IPS DF 6.9 (cell line): ENCODE measurements around the gene PEF1.

Experiments
- DNase-seq: peaks from one replicate; pipeline ENCODE4 v3.0.0-alpha.2; 2013; ENCODE audit warnings: low read depth, low spot score
- H3K27ac ChIP-seq: one replicate; pipeline ENCODE4 v1.5.1; 2013; ENCODE audit warnings: low read length, control low read depth
- H3K27me3 ChIP-seq: 2 replicates; pipeline ENCODE4 v1.6.1; 2013; ENCODE audit warnings: mild to moderate bottlenecking, low read length; ENCODE audit not compliant: control insufficient read depth, insufficient read depth
- H3K36me3 ChIP-seq: 2 replicates; pipeline ENCODE4 v1.6.1; 2013; ENCODE audit warnings: low read length; ENCODE audit not compliant: control insufficient read depth, insufficient read depth
- H3K4me1 ChIP-seq: 2 replicates; pipeline ENCODE4 v1.6.1; 2013; ENCODE audit warnings: low read length; ENCODE audit not compliant: control insufficient read depth, insufficient read depth
- H3K4me3 ChIP-seq: 2 replicates; pipeline ENCODE4 v1.5.1; 2013; ENCODE audit warnings: mild to moderate bottlenecking, low read length
- H3K9me3 ChIP-seq: 2 replicates; pipeline ENCODE4 v1.6.1; 2013; ENCODE audit warnings: low read length, inconsistent platforms; ENCODE audit not compliant: control insufficient read depth, insufficient read depth
- WGBS: extraction: QIAGEN DNeasy Blood & Tissue Kit; methylation state at CpG from one replicate; pipeline ENCODE4 v1.1.7; 2013; ENCODE audit warnings: mixed read lengths, missing lambda C conversion rate; ENCODE audit not compliant: insufficient read length, insufficient coverage; 5-methylcytosine and 5-hydroxymethylcytosine counted together

Gene PEF1

DNA sequence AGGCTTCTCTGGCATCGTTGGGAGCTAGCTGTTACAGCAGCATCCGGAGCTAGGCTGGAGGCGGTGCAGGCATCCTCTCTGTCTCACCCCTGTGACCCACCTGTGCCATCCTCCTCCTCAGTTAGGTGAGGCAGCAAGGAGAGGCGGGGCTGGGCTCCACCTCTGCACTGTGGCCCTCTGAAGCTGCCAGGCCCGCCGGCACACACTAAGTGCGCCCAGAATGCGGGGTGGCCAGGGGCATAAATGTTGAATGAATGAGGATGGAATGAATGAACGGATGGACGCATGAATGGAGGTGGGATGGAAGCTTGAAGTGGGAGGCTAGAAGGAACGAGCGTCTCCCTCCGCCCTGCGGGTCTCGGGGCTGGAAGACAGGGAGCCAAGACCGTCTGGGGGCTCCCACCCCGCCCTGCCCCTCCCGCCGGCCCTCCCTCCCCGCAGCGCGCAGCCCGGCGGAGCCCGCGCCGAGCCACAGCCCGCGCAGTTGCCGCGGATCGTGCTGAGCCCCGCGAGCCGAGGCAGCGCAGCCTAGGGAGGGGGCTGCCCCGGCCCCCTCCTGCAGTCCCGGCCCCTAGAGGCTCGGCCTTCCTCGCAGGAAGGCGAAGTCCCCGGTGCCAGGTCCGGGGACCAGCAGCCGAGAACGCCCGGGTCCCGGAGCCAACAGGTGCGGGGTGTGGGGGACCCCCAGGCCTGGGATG, 27.3 kb downstream of the PEF1 start, which contains the start of gene HCRTR1:
TSS of gene HCRTR1 (plus strand) at position 472 of the 698 bp plus-strand sequence. CDS start 1,504 bp downstream, outside the sequence.
- DNase-seq, result no peak
- Histone ChIP-seq H3K27me3 (peaks cover 5% of the 10 kb centered on the region; the same call in 1 of the 2 replicates), H3K4me1 (peaks cover 5% of the 10 kb centered on the region; the same call in 1 of the 2 replicates), H3K9me3 (no peaks in the 10 kb centered on the region), H3K27ac (no peak within 1 kb of the TSS), H3K4me3 (peak within 1 kb of the TSS; percentile 74; the same call in 1 of the 2 replicates), H3K36me3 (no peaks in the 10 kb centered on the region)
- no CpG with 5 or more reads among the region's 48 CpGs for WGBS

DNA sequence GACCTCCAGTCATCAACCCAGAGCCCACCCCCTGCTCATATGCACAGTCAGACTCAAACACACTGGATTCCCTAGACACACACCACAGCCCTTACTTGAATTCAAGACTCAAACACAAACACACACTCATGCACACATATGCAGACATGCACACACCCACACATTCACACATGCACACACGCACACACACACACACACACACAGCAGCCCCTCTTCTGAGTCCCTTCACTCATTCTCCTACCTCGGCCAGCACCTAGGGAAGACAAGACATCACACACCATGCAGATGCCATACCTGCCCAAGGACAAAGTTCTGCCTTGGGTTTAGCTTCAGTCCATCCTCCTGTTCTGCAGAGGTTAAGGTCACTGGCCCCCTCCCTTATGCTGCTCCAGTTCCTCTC, 28.7 kb downstream of the PEF1 start:
- no CpG with 5 or more reads among the region's 2 CpGs for WGBS
- no peak overlapping the region for H3K27ac ChIP-seq
- H3K4me1 ChIP-seq, result peaks cover 5% of the 10 kb centered on the region; the same call in 1 of the 2 replicates
- H3K36me3 ChIP-seq, result no peaks in the 10 kb centered on the region
- peaks cover 5% of the 10 kb centered on the region; the same call in 1 of the 2 replicates for H3K27me3 ChIP-seq
- H3K4me3 ChIP-seq, result no peak overlapping the region
- no peak for DNase-seq
- no peaks in the 10 kb centered on the region for H3K9me3 ChIP-seq

DNA sequence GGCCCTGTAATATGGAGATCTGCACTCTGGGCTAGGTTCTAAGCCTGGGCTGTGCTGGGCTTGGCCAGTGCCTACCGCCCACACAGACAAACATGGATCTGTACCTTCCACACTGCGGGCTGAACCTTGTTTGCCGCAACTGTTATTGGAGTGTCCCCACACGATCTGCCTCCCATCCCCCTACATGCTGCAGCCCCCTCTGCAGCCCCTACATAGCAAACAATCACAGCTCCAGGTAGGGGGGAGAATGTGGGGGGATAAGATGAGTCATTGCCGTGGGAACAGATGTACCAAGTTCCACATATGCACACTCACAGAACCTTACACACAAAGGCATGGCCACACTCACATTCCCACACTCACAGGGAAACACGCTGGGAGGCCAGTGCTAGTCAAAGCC, 29.3 kb downstream of the PEF1 start:
- H3K36me3 ChIP-seq, result no peaks in the 10 kb centered on the region
- DNase-seq, result no peak
- peaks cover 5% of the 10 kb centered on the region; the same call in 1 of the 2 replicates for H3K27me3 ChIP-seq
- H3K4me3 ChIP-seq, result no peak overlapping the region
- H3K9me3 ChIP-seq, result no peaks in the 10 kb centered on the region
- peaks cover 5% of the 10 kb centered on the region; the same call in 1 of the 2 replicates for H3K4me1 ChIP-seq
- WGBS, result no CpG with 5 or more reads among the region's 6 CpGs
- no peak overlapping the region for H3K27ac ChIP-seq

DNA sequence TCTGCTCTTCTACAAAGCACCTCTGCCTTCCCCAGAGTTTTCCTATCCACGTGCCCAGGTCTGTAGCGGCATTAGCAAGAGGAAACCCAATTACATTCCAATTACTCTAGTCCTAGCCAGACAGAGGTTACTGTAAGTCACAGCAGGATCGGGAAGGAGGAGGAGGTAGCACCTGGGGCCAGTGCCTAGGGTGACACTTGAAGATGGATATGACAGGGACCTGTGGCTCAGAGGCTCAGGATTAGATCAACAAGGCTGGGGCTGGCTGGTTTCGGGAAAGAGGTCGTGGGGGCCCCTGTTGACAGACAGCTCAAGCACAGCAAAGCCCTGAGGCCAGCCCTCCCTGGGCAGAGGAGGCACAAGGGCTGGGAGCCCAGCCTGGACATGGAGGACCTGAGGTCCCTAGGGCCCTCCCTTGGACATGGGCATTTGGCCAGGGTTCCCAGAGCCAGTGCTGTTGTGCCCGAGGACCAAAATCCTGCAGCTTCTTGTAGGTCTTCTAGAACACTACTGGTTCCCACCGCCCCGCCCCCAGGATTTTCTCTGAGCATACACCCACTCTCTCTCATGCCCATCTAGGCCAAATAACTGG, 30.2 kb downstream of the PEF1 start:
- WGBS, result no CpG with 5 or more reads among the region's 8 CpGs

DNA sequence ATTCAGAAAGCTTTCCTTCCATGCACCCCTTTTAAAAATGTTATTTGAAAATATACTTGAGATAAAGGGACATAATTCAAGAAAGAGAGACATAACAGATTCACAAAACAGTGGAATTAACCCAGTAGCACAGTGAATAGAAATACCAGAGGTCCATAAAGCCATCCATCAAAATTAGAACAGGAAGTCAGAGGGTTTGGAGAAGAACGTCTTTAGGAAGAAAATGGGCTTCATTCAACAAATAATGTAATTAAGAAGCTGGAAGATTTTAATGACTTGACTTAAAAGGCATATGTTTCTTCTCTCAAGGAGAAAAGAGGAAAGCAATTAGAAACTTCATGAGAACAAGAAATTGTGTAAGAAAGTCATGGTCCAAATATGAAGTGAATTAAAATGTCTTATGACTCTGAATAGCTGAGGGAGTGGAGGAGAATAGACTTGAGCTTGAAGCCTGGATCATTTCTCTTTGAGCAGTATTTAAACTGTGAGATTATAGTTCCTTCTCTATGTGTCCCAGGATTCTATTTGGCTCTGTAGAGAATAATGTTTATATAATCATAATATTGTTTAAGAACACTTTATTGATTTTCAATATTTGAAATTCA, 35.1 kb downstream of the PEF1 start:
- H3K9me3 ChIP-seq, result no peaks in the 10 kb centered on the region
- no CpG with 5 or more reads among the region's 1 CpG for WGBS
- 0 out of 2 replicates have a peak, but pooled peaks cover 1% of the 10 kb centered on the region for H3K4me1 ChIP-seq
- no peaks in the 10 kb centered on the region for H3K36me3 ChIP-seq
- H3K4me3 ChIP-seq, result no peak overlapping the region
- no peak for DNase-seq
- H3K27me3 ChIP-seq, result no peaks in the 10 kb centered on the region
- no peak overlapping the region for H3K27ac ChIP-seq

More for the DNA sequence above, 30.2 kb downstream of the PEF1 start:
- Histone ChIP-seq H3K4me3 (no peak overlapping the region), H3K9me3 (no peaks in the 10 kb centered on the region), H3K36me3 (no peaks in the 10 kb centered on the region), H3K27me3 (peaks cover 5% of the 10 kb centered on the region; the same call in 1 of the 2 replicates), H3K27ac (no peak overlapping the region), H3K4me1 (peaks cover 5% of the 10 kb centered on the region; the same call in 1 of the 2 replicates)
- DNase-seq, result no peak

DNA sequence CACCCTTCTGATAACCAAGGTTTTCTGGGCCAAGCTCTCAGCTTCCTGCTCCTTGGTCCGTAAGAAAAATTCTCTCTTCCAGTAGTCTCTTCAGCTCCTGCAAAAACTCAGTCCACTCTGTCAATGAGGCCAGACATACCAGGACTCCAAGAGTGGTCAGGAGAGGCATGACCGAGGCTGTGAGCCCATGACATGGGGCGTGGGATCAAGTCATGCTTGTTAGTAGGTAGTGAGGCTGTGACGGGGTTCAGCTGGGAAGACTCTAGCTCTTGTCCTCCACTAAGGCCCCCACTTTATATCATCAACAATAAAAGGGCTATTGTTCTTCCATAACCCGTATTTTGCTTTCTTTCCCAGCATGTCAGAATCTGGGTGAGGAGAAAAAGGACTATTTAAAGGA, 37.3 kb downstream of the PEF1 start:
- DNase-seq, result no peak
- no CpG with 5 or more reads among the region's 5 CpGs for WGBS
- Histone ChIP-seq H3K4me3 (no peak overlapping the region), H3K4me1 (no peaks in the 10 kb centered on the region), H3K36me3 (no peaks in the 10 kb centered on the region), H3K27ac (no peak overlapping the region), H3K9me3 (no peaks in the 10 kb centered on the region), H3K27me3 (no peaks in the 10 kb centered on the region)

DNA sequence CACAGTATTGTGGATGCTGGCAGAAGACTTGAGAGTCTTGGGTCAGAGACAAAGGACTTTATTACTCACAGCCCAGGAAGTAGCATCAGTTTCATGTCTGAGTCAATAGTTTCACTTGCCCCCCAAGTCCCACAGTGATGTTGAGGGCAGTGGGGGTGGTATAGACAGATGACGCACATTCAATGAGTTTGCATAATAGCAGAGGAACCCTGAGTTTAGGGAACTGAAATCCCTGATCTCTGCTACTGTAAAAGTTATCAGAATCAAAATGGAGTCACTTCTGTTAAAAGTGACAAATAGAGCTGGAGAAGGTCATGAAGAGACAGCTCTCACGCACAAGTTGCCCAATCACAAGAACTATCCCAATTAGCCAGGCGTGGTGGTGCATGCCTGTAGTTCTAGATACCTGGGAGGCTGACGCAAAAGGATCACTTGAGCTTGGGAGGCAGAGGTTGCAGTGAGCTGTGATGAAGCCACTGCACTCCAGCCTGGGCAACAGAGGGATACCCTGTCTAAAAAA, 38.7 kb downstream of the PEF1 start:
- no CpG with 5 or more reads among the region's 4 CpGs for WGBS
- Histone ChIP-seq H3K4me3 (no peak overlapping the region), H3K27ac (no peak overlapping the region), H3K9me3 (no peaks in the 10 kb centered on the region), H3K4me1 (no peaks in the 10 kb centered on the region), H3K36me3 (no peaks in the 10 kb centered on the region), H3K27me3 (no peaks in the 10 kb centered on the region)
- DNase-seq, result no peak

DNA sequence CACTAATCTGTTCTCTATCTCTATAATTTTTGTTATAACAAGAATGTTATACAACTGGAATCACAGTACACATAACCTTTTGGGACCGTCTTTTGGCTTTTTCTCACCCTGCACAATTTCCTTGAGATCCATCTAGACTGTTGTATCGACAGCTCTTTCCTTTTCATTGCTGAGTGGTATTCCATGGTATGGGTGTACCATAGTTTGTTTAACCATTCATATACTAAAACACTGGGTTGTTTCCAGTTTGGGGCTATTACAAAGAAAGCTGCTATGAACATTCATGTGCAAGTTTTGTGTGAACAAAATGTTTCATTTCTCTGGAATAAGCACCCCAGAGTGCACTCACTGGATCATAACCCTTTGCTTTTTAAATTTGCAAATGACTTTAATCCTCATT, 42.6 kb downstream of the PEF1 start:
- Histone ChIP-seq H3K27me3 (no peaks in the 10 kb centered on the region), H3K4me1 (no peaks in the 10 kb centered on the region), H3K4me3 (no peak overlapping the region), H3K27ac (no peak overlapping the region), H3K9me3 (no peaks in the 10 kb centered on the region), H3K36me3 (no peaks in the 10 kb centered on the region)
- no peak for DNase-seq
- no CpG with 5 or more reads among the region's 2 CpGs for WGBS

DNA sequence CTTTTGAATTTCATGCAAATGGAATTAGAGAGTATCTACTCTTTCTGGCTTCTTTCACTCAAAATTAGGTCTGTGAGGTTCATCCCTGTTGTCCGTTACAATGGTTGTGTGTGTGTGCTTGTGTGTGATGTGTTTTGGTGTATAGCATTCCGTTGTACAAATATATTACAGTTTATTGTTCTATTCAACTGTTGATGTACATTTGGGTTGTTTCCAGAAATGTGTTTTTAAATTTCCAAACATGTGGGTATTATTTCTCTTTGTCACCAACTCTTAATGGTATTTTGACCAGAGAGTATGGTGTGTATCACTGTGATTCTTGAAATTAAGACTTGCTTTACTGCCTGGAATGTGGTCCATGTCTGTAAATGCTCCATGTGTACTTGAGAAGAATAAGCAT, 44.0 kb downstream of the PEF1 start:
- Histone ChIP-seq H3K4me1 (no peaks in the 10 kb centered on the region), H3K4me3 (no peak overlapping the region), H3K27me3 (no peaks in the 10 kb centered on the region), H3K36me3 (no peaks in the 10 kb centered on the region), H3K27ac (no peak overlapping the region), H3K9me3 (no peaks in the 10 kb centered on the region)
- DNase-seq, result no peak
- no CpG with 5 or more reads among the region's 2 CpGs for whole genome bisulfite sequencing

DNA sequence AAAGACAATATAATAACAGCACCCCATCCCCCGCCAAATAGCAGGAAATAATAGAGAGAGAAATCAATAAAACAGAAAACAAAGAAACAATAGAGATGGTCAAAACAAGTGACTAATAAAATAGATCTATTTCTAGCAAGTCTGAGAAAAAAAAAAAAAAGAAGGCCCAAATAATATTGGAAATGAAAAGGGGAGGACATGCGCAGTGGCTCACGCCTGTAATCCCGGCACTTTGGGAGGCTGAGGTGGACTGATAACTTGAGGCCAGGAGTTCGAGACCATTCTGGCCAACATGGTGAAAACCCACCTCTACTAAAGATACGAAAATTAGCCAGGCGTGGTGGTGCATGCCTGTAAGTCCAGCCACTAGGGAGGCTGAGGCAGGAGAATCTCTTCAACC, 45.7 kb downstream of the PEF1 start:
- Histone ChIP-seq H3K4me1 (no peaks in the 10 kb centered on the region), H3K9me3 (no peaks in the 10 kb centered on the region), H3K36me3 (no peaks in the 10 kb centered on the region), H3K27ac (no peak overlapping the region), H3K4me3 (no peak overlapping the region), H3K27me3 (no peaks in the 10 kb centered on the region)
- DNase-seq, result no peak
- no CpG with 5 or more reads among the region's 7 CpGs for WGBS
